Suprapubic skin (tissue), 4 donors: Measurements from ENCODE around the gene EPSTI1. TPM values are rescaled to one million over a fixed set of nuclear protein-coding genes. Genes with fewer than 3 reads are reported as not detected.

Source experiments
- DNase-seq, 2 donors: peaks; one replicate each; pipeline ENCODE4 v3.0.0-alpha.2; 2019; ENCODE audit warnings: low spot score in 2 of 2
- H3K27ac ChIP-seq: fragments of 200-600 bp; sonication (generic); one replicate; pipeline ENCODE4 v1.5.1; 2019
- H3K27me3 ChIP-seq: fragments of 200-600 bp; sonication (generic); one replicate; pipeline ENCODE4 v1.5.1; 2019
- H3K36me3 ChIP-seq: fragments of 200-600 bp; sonication (generic); one replicate; pipeline ENCODE4 v1.5.1; 2019
- H3K4me1 ChIP-seq: fragments of 200-600 bp; sonication (generic); one replicate; pipeline ENCODE4 v1.5.1; 2019
- H3K4me3 ChIP-seq: fragments of 200-600 bp; sonication (generic); one replicate; pipeline ENCODE4 v1.5.1; 2019; ENCODE audit warnings: mild to moderate bottlenecking
- H3K9me3 ChIP-seq: fragments of 200-600 bp; sonication (generic); one replicate; pipeline ENCODE4 v1.5.1; 2019
- CTCF ChIP-seq, 2 donors: fragments of 200-600 bp in 1 of 2; fragments of 450-650 bp in 1 of 2; sonication (generic) in 1 of 2; IDR thresholded peaks; one replicate each; pipeline ENCODE4 v1.5.1; 2016 to 2019; ENCODE audit warnings: antibody characterized with exemption in 2 of 2, mild to moderate bottlenecking in 1 of 2, moderate library complexity in 1 of 2
- EP300 ChIP-seq: sonication (generic); formaldehyde crosslinking; IDR thresholded peaks from one replicate; pipeline ENCODE4 v1.6.1; 2017; ENCODE audit warnings: antibody characterized with exemption
- POLR2A ChIP-seq, 2 donors: fragments of 450-650 bp; IDR thresholded peaks; one replicate each; pipeline ENCODE4 v1.6.1; 2017; ENCODE audit warnings: antibody characterized with exemption in 2 of 2, mild to moderate bottlenecking in 2 of 2, moderate library complexity in 2 of 2
- POLR2AphosphoS5 ChIP-seq, 3 donors: sonication (generic); formaldehyde crosslinking; IDR thresholded peaks; one replicate each; pipeline ENCODE4 v1.6.1; 2017; ENCODE audit warnings: antibody characterized with exemption in 3 of 3
- WGBS: methylation state at CpG from one replicate; pipeline ENCODE4 v1.1.5; 2018; 5-methylcytosine and 5-hydroxymethylcytosine counted together
- total RNA-seq, 4 donors: library from RNA; depleted of rRNA; stranded (reverse); fragments of >200 nt; gene quantifications; one replicate each; pipeline ENCODE4 v1.1.0, GENCODE V29; 2016

The EPSTI1 gene
- total RNA-seq, 4 donors from 2014 or later: 0.53 to 2.7 (median 1.1) TPM

GRCh38 chr13:42893214-42893671 lies 98.8 kb downstream of the EPSTI1 start:
- no peak for DNase-seq
- H3K36me3 ChIP-seq: no peaks in the 10 kb centered on the region
- TF ChIP-seq EP300: no peak
- TF ChIP-seq POLR2A (IDR thresholded peaks at IDR 0.05): no peak
- no peak for TF ChIP-seq CTCF (IDR thresholded peaks at IDR 0.05)
- TF ChIP-seq POLR2AphosphoS5 (IDR thresholded peaks at IDR 0.05): peak in 2 of 3 donors; percentile 20 to 53
- peaks cover 11% of the 10 kb centered on the region for H3K4me1 ChIP-seq
- no peaks in the 10 kb centered on the region for H3K27me3 ChIP-seq
- WGBS: 24% methylated on average over 1 of the region's 1 CpG
- no peaks in the 10 kb centered on the region for H3K9me3 ChIP-seq
- no peak overlapping the region for H3K27ac ChIP-seq
- H3K4me3 ChIP-seq: no peak overlapping the region

GRCh38 chr13:42892760-42893159 lies 99.3 kb downstream of the EPSTI1 start:
- no peak for TF ChIP-seq POLR2AphosphoS5 (IDR thresholded peaks at IDR 0.05)
- Histone ChIP-seq H3K4me1 (peaks cover 11% of the 10 kb centered on the region), H3K36me3 (no peaks in the 10 kb centered on the region), H3K4me3 (no peak overlapping the region), H3K27me3 (no peaks in the 10 kb centered on the region), H3K27ac (no peak overlapping the region), H3K9me3 (no peaks in the 10 kb centered on the region)
- WGBS: 59% methylated on average over 3 of the region's 3 CpGs
- DNase-seq: no peak

- 82% methylated on average over 3 of the region's 3 CpGs for WGBS
- Histone ChIP-seq H3K27ac (no peak overlapping the region), H3K4me3 (no peak overlapping the region)
Observed at GRCh38 chr13:42891591-42891990, 100.5 kb downstream of the EPSTI1 start.

GRCh38 chr13:42885325-42885724 lies 106.7 kb downstream of the EPSTI1 start:
- no peak for DNase-seq
- Histone ChIP-seq H3K27ac (no peak overlapping the region), H3K4me3 (no peak overlapping the region), H3K4me1 (peaks cover 7% of the 10 kb centered on the region), H3K27me3 (no peaks in the 10 kb centered on the region), H3K36me3 (no peaks in the 10 kb centered on the region), H3K9me3 (no peaks in the 10 kb centered on the region)
- TF ChIP-seq CTCF (IDR thresholded peaks at IDR 0.05): no peak
- no peak for TF ChIP-seq EP300
- TF ChIP-seq POLR2A (IDR thresholded peaks at IDR 0.05): no peak
- TF ChIP-seq POLR2AphosphoS5 (IDR thresholded peaks at IDR 0.05): no peak
- 73% methylated on average over 8 of the region's 8 CpGs for WGBS

More at GRCh38 chr13:42891591-42891990, 100.5 kb downstream of the EPSTI1 start:
- Histone ChIP-seq H3K9me3 (no peaks in the 10 kb centered on the region), H3K27me3 (no peaks in the 10 kb centered on the region), H3K4me1 (peaks cover 11% of the 10 kb centered on the region), H3K36me3 (no peaks in the 10 kb centered on the region)
- TF ChIP-seq POLR2AphosphoS5 (IDR thresholded peaks at IDR 0.05): no peak
- no peak for DNase-seq

- H3K36me3 ChIP-seq: no peaks in the 10 kb centered on the region
- no peaks in the 10 kb centered on the region for H3K9me3 ChIP-seq
- DNase-seq: no peak
- H3K4me1 ChIP-seq: peaks cover 14% of the 10 kb centered on the region
- no peak overlapping the region for H3K4me3 ChIP-seq
- no peaks in the 10 kb centered on the region for H3K27me3 ChIP-seq
- TF ChIP-seq EP300: no peak
- TF ChIP-seq POLR2AphosphoS5 (IDR thresholded peaks at IDR 0.05): no peak
- no peak overlapping the region for H3K27ac ChIP-seq
- 25% methylated on average over 6 of the region's 6 CpGs for WGBS
Observed at GRCh38 chr13:42883771-42884467, 108.1 kb downstream of the EPSTI1 start.

- no peak overlapping the region for H3K27ac ChIP-seq
- H3K9me3 ChIP-seq: no peaks in the 10 kb centered on the region
- WGBS: 66% methylated on average over 1 of the region's 1 CpG
- H3K36me3 ChIP-seq: no peaks in the 10 kb centered on the region
- H3K4me1 ChIP-seq: peaks cover 14% of the 10 kb centered on the region
- no peak overlapping the region for H3K4me3 ChIP-seq
- H3K27me3 ChIP-seq: no peaks in the 10 kb centered on the region
- no peak for DNase-seq
- TF ChIP-seq EP300 (no peak), POLR2AphosphoS5 (IDR thresholded peaks at IDR 0.05) (no peak), POLR2A (IDR thresholded peaks at IDR 0.05) (no peak), CTCF (IDR thresholded peaks at IDR 0.05) (no peak)
Observed at GRCh38 chr13:42883142-42883541, 108.9 kb downstream of the EPSTI1 start.
